Measurements from ENCODE around the gene MYOM3.
"Not testable (repeated sequence)": the region's sequence is repeated elsewhere in the genome, so short reads cannot be mapped to it uniquely, and the experiment has no call there.

Gene MYOM3

DNA sequence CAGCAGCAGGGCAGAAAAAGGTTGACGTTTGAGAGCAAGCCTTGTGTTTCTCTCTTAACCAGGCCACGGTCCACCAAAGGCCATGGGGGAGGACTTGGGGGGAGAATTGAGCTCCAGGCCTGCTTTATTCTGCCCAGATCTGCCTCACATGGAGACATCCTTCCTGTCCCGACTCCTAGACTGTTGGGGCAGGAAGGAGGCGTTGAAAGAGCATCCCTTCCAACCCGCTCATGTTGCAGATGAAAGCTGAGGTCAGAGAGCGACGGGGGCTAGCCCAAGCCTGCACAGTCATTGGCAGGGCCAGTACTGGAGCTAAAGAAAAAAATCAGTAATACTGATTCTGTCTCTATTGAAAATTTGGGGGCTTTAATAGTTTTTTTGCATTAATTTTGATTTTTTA, 46.6 kb downstream of the MYOM3 start:
- H3K4me1 ChIP-seq (ENCODE audit: insufficient read depth, low read length), result no peaks in the 10 kb centered on the region
- no peaks in the 10 kb centered on the region for H3K9me3 ChIP-seq (ENCODE audit: insufficient read depth, low read depth, low read length)
- WGBS, result 91% methylated on average over 7 of the region's 7 CpGs
- no peak overlapping the region for H3K9ac ChIP-seq (ENCODE audit: low read depth, low read length)
- H3K27me3 ChIP-seq (ENCODE audit: insufficient read depth, low read length), result no peaks in the 10 kb centered on the region
- no peak overlapping the region for H3K27ac ChIP-seq (ENCODE audit: low read depth, low read length)
- no peaks in the 10 kb centered on the region for H3K36me3 ChIP-seq (ENCODE audit: insufficient read depth, low read length)
- H3K4me3 ChIP-seq (ENCODE audit: low read length), result no peak overlapping the region

DNA sequence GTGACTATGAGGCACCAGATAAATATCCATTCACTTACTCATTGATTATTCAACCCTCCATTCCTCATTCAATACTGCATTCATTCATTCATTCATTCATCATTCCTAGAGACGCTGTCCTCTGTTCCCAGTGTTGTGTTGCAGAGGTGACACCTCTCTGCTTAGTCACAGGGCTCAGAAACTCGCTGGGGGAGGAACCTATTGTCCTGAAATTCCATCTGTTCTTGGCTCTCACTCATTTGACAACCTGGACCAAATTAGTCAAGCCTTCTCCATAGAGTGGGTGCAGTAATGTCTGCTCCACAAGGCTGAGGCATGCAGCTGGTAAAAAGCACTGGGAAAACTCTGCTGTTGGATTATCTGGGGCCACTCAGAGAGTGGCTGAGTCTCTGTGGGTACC, 49.7 kb downstream of the MYOM3 start:
- H3K9me3 ChIP-seq (ENCODE audit: insufficient read depth, low read depth, low read length), result no peaks in the 10 kb centered on the region
- H3K27ac ChIP-seq (ENCODE audit: low read depth, low read length), result no peak overlapping the region
- 73% methylated on average over 2 of the region's 2 CpGs for WGBS
- no peaks in the 10 kb centered on the region for H3K4me1 ChIP-seq (ENCODE audit: insufficient read depth, low read length)
- no peaks in the 10 kb centered on the region for H3K27me3 ChIP-seq (ENCODE audit: insufficient read depth, low read length)
- H3K9ac ChIP-seq (ENCODE audit: low read depth, low read length), result no peak overlapping the region
- H3K36me3 ChIP-seq (ENCODE audit: insufficient read depth, low read length), result no peaks in the 10 kb centered on the region
- H3K4me3 ChIP-seq (ENCODE audit: low read length), result no peak overlapping the region

DNA sequence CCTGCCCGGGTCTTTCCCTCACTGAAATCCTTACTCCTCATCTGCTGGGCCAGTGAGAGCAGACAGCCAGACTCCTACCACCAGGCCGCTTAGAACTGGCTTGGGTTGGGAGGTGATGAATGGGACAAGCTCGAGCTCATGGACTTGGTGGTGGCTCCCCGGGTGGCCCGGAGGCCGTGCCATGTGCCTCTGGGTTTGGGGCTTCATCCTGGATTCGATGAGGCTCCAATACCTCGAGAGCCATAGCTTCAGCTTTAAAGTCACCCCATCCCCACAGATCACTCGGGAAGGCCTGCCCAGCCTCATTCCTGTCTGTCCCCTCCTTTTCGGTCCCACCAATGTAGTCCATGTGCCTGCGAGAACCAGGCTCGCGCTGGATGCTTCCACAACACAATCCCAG, 51.5 kb downstream of the MYOM3 start:
- Histone ChIP-seq H3K4me1 (ENCODE audit: insufficient read depth, low read length) (no peaks in the 10 kb centered on the region), H3K4me3 (ENCODE audit: low read length) (no peak overlapping the region), H3K27me3 (ENCODE audit: insufficient read depth, low read length) (no peaks in the 10 kb centered on the region), H3K9ac (ENCODE audit: low read depth, low read length) (no peak overlapping the region), H3K9me3 (ENCODE audit: insufficient read depth, low read depth, low read length) (no peaks in the 10 kb centered on the region), H3K36me3 (ENCODE audit: insufficient read depth, low read length) (no peaks in the 10 kb centered on the region), H3K27ac (ENCODE audit: low read depth, low read length) (no peak overlapping the region)
- 93% methylated on average over 13 of the region's 13 CpGs for WGBS

DNA sequence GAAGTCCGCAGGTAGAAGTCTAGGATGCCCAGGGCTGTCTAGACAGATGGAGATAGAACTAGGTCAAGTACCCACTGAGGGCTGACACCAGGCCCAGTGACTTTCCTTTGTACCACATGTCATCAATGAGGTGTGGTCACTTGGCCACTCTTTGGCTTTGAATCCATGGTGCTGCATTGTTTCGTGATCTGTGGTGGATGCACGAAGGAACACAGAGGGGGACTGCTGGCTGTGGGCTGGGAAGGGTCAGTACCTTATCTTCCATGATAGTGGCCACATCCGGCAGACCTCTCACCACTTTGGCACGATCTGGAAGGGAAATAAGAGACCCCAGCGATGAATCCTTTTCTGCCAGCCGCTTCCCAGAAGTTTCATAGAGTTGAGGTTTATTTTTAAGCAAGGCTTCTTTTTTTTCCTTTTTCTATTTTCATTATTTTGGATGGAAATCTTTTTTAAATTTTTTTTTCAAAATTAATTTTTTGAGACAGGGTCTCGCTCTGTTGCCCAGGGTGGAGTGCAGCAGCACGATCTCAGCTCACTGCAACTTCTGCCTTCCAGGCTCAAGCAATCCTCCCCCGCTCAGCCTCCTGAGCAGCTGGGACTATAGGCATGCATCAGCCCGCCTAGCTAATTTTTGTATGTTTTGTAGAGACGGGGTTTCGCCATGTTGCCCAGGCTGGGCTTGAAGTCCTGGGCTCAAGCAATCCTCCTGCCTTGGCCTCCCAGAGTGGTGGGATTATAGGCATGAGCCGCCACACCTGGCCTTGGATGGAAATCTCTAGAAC, 53.1 kb downstream of the MYOM3 start:
- H3K27ac ChIP-seq (ENCODE audit: low read depth, low read length), result no peak overlapping the region
- no peaks in the 10 kb centered on the region for H3K9me3 ChIP-seq (ENCODE audit: insufficient read depth, low read depth, low read length)
- no peaks in the 10 kb centered on the region for H3K36me3 ChIP-seq (ENCODE audit: insufficient read depth, low read length)
- no peak overlapping the region for H3K9ac ChIP-seq (ENCODE audit: low read depth, low read length)
- no peaks in the 10 kb centered on the region for H3K27me3 ChIP-seq (ENCODE audit: insufficient read depth, low read length)
- no peaks in the 10 kb centered on the region for H3K4me1 ChIP-seq (ENCODE audit: insufficient read depth, low read length)
- H3K4me3 ChIP-seq (ENCODE audit: low read length), result no peak overlapping the region
- 91% methylated on average over 13 of the region's 14 CpGs for WGBS

DNA sequence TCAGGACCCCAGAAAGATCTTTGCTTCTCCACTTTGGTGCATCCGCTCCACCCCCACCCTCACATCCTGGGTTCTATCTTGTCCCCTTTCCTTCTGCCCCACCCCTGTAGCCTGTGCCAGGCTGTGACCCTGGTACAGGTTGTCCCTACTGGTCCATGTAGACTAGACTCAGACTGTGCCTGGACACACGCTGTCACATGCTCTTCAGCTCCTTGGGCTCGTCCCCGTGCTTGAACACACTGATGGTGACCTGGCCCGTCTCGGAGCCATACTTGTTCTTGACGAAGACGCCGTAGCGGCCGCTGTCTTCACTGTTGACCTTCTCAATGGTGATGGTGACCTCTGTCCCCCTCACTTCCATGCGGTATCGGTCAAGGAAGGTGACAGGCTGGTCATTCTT, 54.8 kb downstream of the MYOM3 start:
- H3K4me1 ChIP-seq (ENCODE audit: insufficient read depth, low read length), result no peaks in the 10 kb centered on the region
- H3K4me3 ChIP-seq (ENCODE audit: low read length), result no peak overlapping the region
- H3K9ac ChIP-seq (ENCODE audit: low read depth, low read length), result no peak overlapping the region
- H3K27me3 ChIP-seq (ENCODE audit: insufficient read depth, low read length), result no peaks in the 10 kb centered on the region
- no peaks in the 10 kb centered on the region for H3K9me3 ChIP-seq (ENCODE audit: insufficient read depth, low read depth, low read length)
- no peak overlapping the region for H3K27ac ChIP-seq (ENCODE audit: low read depth, low read length)
- no peaks in the 10 kb centered on the region for H3K36me3 ChIP-seq (ENCODE audit: insufficient read depth, low read length)
- 94% methylated on average over 13 of the region's 13 CpGs for WGBS

DNA sequence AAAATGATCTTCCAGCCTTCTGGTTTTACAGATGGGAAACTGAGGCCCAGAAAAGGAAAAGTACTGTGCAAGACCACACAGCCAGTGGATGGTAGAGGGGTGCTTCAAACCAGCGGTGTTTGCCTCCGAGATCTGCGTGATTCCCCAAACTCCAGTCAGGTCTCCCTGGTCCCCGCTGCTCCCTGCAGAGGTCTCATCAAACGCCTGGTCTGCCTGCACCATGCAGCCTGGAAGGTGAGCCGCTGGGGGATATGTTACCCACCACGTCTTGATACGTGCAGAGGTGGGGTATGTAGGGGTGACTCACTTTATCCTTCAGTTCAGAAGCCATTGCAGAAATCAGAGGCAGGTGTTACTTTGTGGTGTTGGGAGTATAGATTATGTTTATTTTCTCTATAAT, 56.3 kb downstream of the MYOM3 start:
- H3K4me3 ChIP-seq (ENCODE audit: low read length), result no peak overlapping the region

DNA sequence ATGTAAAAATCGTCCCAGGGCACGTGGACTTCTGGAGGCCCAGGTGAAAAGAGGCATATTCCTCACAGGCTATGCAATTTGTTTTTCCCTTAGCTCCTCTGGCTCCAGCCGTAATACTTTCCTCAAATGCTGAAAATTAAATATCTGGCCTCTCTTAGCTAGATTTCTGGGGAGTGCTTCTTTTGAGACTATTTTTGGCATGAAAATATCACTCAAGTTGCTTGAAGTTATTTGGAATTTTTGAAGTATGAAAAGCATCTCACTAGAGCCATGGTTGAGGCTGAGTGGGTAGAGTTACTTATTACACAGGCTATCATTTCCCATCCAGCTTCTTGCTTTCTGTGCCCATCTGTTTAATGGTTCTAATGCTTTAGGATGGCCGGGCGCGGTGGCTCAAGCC, 59.7 kb downstream of the MYOM3 start:
- H3K4me3 ChIP-seq (ENCODE audit: low read length), result no peak overlapping the region
- 79% methylated on average over 6 of the region's 6 CpGs for WGBS
- no peaks in the 10 kb centered on the region for H3K4me1 ChIP-seq (ENCODE audit: insufficient read depth, low read length)
- H3K9me3 ChIP-seq (ENCODE audit: insufficient read depth, low read depth, low read length), result no peaks in the 10 kb centered on the region
- no peaks in the 10 kb centered on the region for H3K27me3 ChIP-seq (ENCODE audit: insufficient read depth, low read length)
- no peaks in the 10 kb centered on the region for H3K36me3 ChIP-seq (ENCODE audit: insufficient read depth, low read length)
- H3K9ac ChIP-seq (ENCODE audit: low read depth, low read length), result no peak overlapping the region
- H3K27ac ChIP-seq (ENCODE audit: low read depth, low read length), result no peak overlapping the region

More for the DNA sequence above, 56.3 kb downstream of the MYOM3 start:
- no peak overlapping the region for H3K9ac ChIP-seq (ENCODE audit: low read depth, low read length)
- H3K9me3 ChIP-seq (ENCODE audit: insufficient read depth, low read depth, low read length), result no peaks in the 10 kb centered on the region
- no peaks in the 10 kb centered on the region for H3K27me3 ChIP-seq (ENCODE audit: insufficient read depth, low read length)
- WGBS, result 83% methylated on average over 8 of the region's 8 CpGs
- no peaks in the 10 kb centered on the region for H3K36me3 ChIP-seq (ENCODE audit: insufficient read depth, low read length)
- no peaks in the 10 kb centered on the region for H3K4me1 ChIP-seq (ENCODE audit: insufficient read depth, low read length)
- no peak overlapping the region for H3K27ac ChIP-seq (ENCODE audit: low read depth, low read length)

DNA sequence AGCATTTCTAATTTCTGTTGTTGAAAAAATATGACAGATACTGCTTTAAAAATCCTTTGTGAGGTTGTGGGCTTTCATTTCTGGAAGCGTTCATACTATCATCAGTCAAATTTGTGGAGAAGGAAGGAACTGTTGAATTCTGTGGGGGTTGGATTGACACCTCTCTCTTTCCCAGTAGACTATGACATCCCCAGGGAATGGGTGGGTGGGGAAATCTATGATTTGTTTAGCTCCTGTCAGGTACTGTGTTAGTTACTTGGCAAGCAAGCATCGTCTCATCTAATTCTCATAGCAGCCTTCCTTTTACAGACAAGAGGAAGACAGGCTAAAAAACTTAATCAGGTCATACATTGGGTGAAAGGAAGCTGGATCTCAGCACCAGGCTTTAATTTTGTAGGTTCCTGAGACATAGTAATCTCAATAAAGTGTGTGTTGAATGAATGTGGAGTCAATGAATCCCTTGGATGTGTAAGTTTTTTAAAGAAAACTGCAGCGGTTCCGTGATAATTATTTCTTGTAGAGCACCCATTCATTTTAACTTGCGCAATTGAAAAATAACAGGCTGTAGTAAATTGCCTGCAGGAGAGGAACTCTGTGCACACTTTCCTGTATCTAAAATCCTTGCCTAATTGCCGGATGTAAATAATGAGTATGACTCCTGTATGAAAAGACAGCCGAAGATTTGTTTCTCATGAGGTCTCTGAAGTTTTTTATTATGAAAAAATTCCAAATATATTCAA, 60.6 kb downstream of the MYOM3 start:
- no peaks in the 10 kb centered on the region for H3K36me3 ChIP-seq (ENCODE audit: insufficient read depth, low read length)
- H3K27me3 ChIP-seq (ENCODE audit: insufficient read depth, low read length), result no peaks in the 10 kb centered on the region
- WGBS, result 96% methylated on average over 5 of the region's 7 CpGs

DNA sequence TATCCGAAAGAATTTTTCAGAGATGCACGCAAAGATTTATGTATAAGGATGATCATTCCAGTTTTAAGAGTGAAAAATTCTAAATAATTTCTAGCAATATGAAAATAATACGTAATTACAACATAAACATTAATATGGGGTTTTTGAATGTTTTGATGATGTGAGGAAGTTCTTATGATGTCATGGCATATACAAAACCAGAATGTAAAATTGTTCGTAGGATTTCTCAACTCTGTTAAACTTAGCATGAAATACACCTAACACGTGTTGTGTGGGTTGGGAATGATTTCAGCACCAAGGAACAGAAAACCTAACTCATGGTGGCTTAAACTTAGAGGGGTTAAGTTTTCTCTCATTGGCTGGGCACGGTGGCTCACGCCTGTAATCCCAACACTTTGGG, 62.2 kb downstream of the MYOM3 start:
- H3K9me3 ChIP-seq (ENCODE audit: insufficient read depth, low read depth, low read length), result no peaks in the 10 kb centered on the region
- 93% methylated on average over 4 of the region's 7 CpGs for WGBS

More for the DNA sequence above, 60.6 kb downstream of the MYOM3 start:
- H3K9ac ChIP-seq (ENCODE audit: low read depth, low read length), result no peak overlapping the region
- H3K27ac ChIP-seq (ENCODE audit: low read depth, low read length), result no peak overlapping the region
- H3K4me3 ChIP-seq (ENCODE audit: low read length), result no peak overlapping the region
- no peaks in the 10 kb centered on the region for H3K4me1 ChIP-seq (ENCODE audit: insufficient read depth, low read length)
- no peaks in the 10 kb centered on the region for H3K9me3 ChIP-seq (ENCODE audit: insufficient read depth, low read depth, low read length)

DNA sequence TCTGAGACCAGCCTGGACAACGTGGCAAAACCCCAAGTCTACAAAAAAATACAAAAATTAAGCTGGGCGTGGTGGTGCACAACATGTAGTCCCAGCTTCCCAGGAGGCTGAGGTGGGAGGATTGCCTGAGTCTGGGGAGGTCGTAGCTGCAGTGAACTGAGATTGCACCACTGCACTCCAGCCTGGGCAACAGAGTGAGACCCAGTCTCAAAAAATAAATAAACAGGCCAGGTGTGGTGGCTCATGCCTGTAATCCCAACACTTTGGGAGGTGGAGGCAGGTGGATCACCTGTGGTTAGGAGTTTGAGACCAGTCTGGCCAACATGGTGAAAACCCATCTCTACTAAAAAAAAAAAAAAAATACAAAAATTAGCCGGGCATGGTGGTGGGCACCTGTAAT, 63.0 kb downstream of the MYOM3 start:
- H3K9me3 ChIP-seq (ENCODE audit: insufficient read depth, low read depth, low read length), result not testable (repeated sequence)

More for the DNA sequence above, 62.2 kb downstream of the MYOM3 start:
- Histone ChIP-seq H3K4me1 (ENCODE audit: insufficient read depth, low read length) (no peaks in the 10 kb centered on the region), H3K27ac (ENCODE audit: low read depth, low read length) (no peak overlapping the region), H3K27me3 (ENCODE audit: insufficient read depth, low read length) (no peaks in the 10 kb centered on the region), H3K4me3 (ENCODE audit: low read length) (no peak overlapping the region), H3K36me3 (ENCODE audit: insufficient read depth, low read length) (no peaks in the 10 kb centered on the region), H3K9ac (ENCODE audit: low read depth, low read length) (no peak overlapping the region)

DNA sequence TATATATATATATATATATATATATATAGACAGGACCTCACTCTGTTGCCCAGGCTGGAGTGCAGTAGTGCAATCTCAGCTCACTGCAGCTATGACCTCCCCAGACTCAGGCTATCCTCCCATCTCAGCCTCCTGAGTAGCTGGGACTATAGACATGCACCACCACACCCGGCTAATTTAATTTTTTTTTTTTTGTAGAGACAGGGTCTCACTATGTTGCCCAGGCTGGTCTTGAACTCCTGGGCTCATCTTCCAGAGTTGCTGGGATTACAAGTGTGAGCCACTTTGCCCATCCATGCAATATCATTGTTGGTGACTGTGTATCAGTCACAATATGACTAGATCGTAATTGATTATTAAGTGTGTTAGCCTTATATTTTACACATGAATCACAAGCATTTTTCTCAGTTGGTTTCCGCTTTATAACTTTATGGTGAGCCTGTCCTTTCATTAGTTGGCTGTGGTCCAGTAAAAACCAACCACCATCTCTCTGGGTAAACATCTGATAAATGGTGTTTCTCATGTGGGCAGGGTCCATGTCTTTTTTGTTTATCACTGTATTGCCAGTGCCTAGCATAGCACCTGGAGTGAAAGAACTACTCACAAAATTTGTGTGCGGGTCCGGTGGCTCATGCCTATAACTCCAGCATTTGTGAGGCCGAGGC, 63.6 kb downstream of the MYOM3 start:
- Histone ChIP-seq H3K36me3 (ENCODE audit: insufficient read depth, low read length) (no peaks in the 10 kb centered on the region), H3K27me3 (ENCODE audit: insufficient read depth, low read length) (no peaks in the 10 kb centered on the region), H3K9ac (ENCODE audit: low read depth, low read length) (no peak overlapping the region), H3K27ac (ENCODE audit: low read depth, low read length) (no peak overlapping the region), H3K4me1 (ENCODE audit: insufficient read depth, low read length) (no peaks in the 10 kb centered on the region), H3K9me3 (ENCODE audit: insufficient read depth, low read depth, low read length) (no peaks in the 10 kb centered on the region), H3K4me3 (ENCODE audit: low read length) (no peak overlapping the region)
- WGBS, result 89% methylated on average over 5 of the region's 6 CpGs

More for the DNA sequence above, 63.0 kb downstream of the MYOM3 start:
- not testable (repeated sequence) for H3K27ac ChIP-seq (ENCODE audit: low read depth, low read length); H3K9ac ChIP-seq (ENCODE audit: low read depth, low read length); H3K27me3 ChIP-seq (ENCODE audit: insufficient read depth, low read length); H3K4me1 ChIP-seq (ENCODE audit: insufficient read depth, low read length); H3K4me3 ChIP-seq (ENCODE audit: low read length); H3K36me3 ChIP-seq (ENCODE audit: insufficient read depth, low read length)
- 90% methylated on average over 4 of the region's 4 CpGs for WGBS

All from HUES64 (cell line).